Measurements from ENCODE around the gene RPS6KA5.

GRCh38 chr14:90849787-90850444 lies 210.5 kb downstream of the RPS6KA5 start:
- TF ChIP-seq CTCF (IDR thresholded peaks at IDR 0.05; ENCODE audit: low read depth, low read length, poor library complexity, severe bottlenecking) (no peak), EZH2phosphoT487 (IDR thresholded peaks at IDR 0.05; ENCODE audit: borderline replicate concordance, low read length) (no peak)

All from DOHH2 (cell line).